Esophagus (tissue), 2 donors: Measurements from ENCODE around the gene MMAA. TPM values are rescaled to one million over a fixed set of nuclear protein-coding genes. Genes with fewer than 3 reads are reported as not detected.
"Not testable (repeated sequence)": the region's sequence is repeated elsewhere in the genome, so short reads cannot be mapped to it uniquely, and the experiment has no call there.

Experiments
- H3K27ac ChIP-seq, 2 donors: one replicate each; pipeline ENCODE4 v1.5.1; 2013; ENCODE audit warnings: low read depth in 2 of 2, mild to moderate bottlenecking in 2 of 2, inconsistent platforms in 1 of 2, low read length in 1 of 2, moderate library complexity in 1 of 2
- H3K27me3 ChIP-seq, 2 donors: one replicate each; pipeline ENCODE4 v1.6.1; 2013; ENCODE audit warnings: low read length in 2 of 2, control low read depth in 1 of 2, mild to moderate bottlenecking in 1 of 2; ENCODE audit not compliant: insufficient read depth in 2 of 2, control insufficient read depth in 1 of 2
- H3K36me3 ChIP-seq, 2 donors: one replicate each; pipeline ENCODE4 v1.6.1; 2013; ENCODE audit warnings: low read length in 1 of 2; ENCODE audit not compliant: control insufficient read depth in 2 of 2, insufficient read depth in 2 of 2
- H3K4me1 ChIP-seq, 2 donors: one replicate each; pipeline ENCODE4 v1.6.1; 2013; ENCODE audit warnings: low read length in 1 of 2; ENCODE audit not compliant: control insufficient read depth in 2 of 2, insufficient read depth in 2 of 2
- H3K4me3 ChIP-seq, 2 donors: one replicate each; pipeline ENCODE4 v1.5.1; 2013; ENCODE audit warnings: low read length in 2 of 2, mild to moderate bottlenecking in 2 of 2, low read depth in 1 of 2, moderate library complexity in 1 of 2
- H3K9me3 ChIP-seq, 2 donors: one replicate each; pipeline ENCODE4 v1.6.1; 2013; ENCODE audit warnings: mild to moderate bottlenecking in 2 of 2, low read depth in 1 of 2, low read length in 1 of 2, moderate library complexity in 1 of 2; ENCODE audit not compliant: control insufficient read depth in 2 of 2, insufficient read depth in 1 of 2
- WGBS, 2 donors: extraction: QIAGEN DNeasy Blood & Tissue Kit; methylation state at CpG; one replicate each; pipeline ENCODE4 v1.1.7; 2013; 5-methylcytosine and 5-hydroxymethylcytosine counted together
- polyA plus RNA-seq, 2 donors: library from polyadenylated mRNA; stranded (reverse); fragments of 200-250 nt; gene quantifications; one replicate each; pipeline ENCODE4 v1.2.3, GENCODE V29; 2013
- donor health status: healthy with polysubstance abuse.
- donor health status: Bipolar disorder and iron deficiency.

MMAA gene
- polyA plus RNA-seq, 2 donors, result 4.5 to 8.3 TPM

- Histone ChIP-seq H3K4me1 (no peaks in the 10 kb centered on the region), H3K27ac (no peak overlapping the region), H3K9me3 (no peaks in the 10 kb centered on the region), H3K4me3 (no peak overlapping the region), H3K27me3 (no peaks in the 10 kb centered on the region), H3K36me3 (no peaks in the 10 kb centered on the region)
- WGBS, 2 donors, result 51 to 58% methylated on average over 4 of the region's 4 CpGs
Measured at GRCh38 chr4:145609481-145610427, 9.4 kb upstream of the MMAA start.

GRCh38 chr4:145613566-145614232 lies 5.5 kb upstream of the MMAA start:
- no peak overlapping the region for H3K27ac ChIP-seq
- no peak overlapping the region for H3K4me3 ChIP-seq
- 69 to 72% methylated on average over 5 of the region's 5 CpGs for WGBS, 2 donors
- no peaks in the 10 kb centered on the region for H3K27me3 ChIP-seq
- no peaks in the 10 kb centered on the region for H3K4me1 ChIP-seq
- no peaks in the 10 kb centered on the region for H3K9me3 ChIP-seq
- H3K36me3 ChIP-seq, result no peaks in the 10 kb centered on the region

- Histone ChIP-seq H3K36me3 (no peaks in the 10 kb centered on the region), H3K4me1 (no peaks in the 10 kb centered on the region), H3K27ac (no peak overlapping the region), H3K4me3 (no peak overlapping the region), H3K27me3 (no peaks in the 10 kb centered on the region), H3K9me3 (no peaks in the 10 kb centered on the region)
- WGBS, 2 donors, result 83 to 88% methylated on average over 2 of the region's 2 CpGs
Measured at GRCh38 chr4:145614233-145614610, 5.0 kb upstream of the MMAA start.

- H3K4me3 ChIP-seq, result peak overlapping the region; percentile 82 to 96
- no peaks in the 10 kb centered on the region for H3K27me3 ChIP-seq
- peak overlapping the region; percentile 97 for H3K27ac ChIP-seq
- 3% methylated on average over 19 of the region's 19 CpGs for WGBS, 2 donors
- H3K9me3 ChIP-seq, result no peaks in the 10 kb centered on the region
- H3K36me3 ChIP-seq, result no peaks in the 10 kb centered on the region
- H3K4me1 ChIP-seq, result no peaks in the 10 kb centered on the region
Measured at GRCh38 chr4:145618210-145618931, 814 bp upstream of the MMAA start.

- H3K4me1 ChIP-seq, result no peaks in the 10 kb centered on the region
- no peaks in the 10 kb centered on the region for H3K27me3 ChIP-seq
- WGBS, 2 donors, result 0% methylated on average over 9 of the region's 9 CpGs
- H3K4me3 ChIP-seq, result peak overlapping the region; percentile 82 to 96
- peak overlapping the region; percentile 97 for H3K27ac ChIP-seq
- H3K9me3 ChIP-seq, result no peaks in the 10 kb centered on the region
- H3K36me3 ChIP-seq, result no peaks in the 10 kb centered on the region
Measured at GRCh38 chr4:145619639-145619996, 433 bp downstream of the MMAA start.

- WGBS, 2 donors, result 94 to 95% methylated on average over 1 of the region's 1 CpG
Measured at GRCh38 chr4:145622067-145622466, 2.9 kb downstream of the MMAA start.

GRCh38 chr4:145623831-145624230 lies 4.6 kb downstream of the MMAA start:
- no peak overlapping the region for H3K4me3 ChIP-seq
- H3K4me1 ChIP-seq, result peaks cover 0 to 3% of the 10 kb centered on the region in 2 donors
- no peaks in the 10 kb centered on the region for H3K27me3 ChIP-seq
- H3K36me3 ChIP-seq, result no peaks in the 10 kb centered on the region
- no peaks in the 10 kb centered on the region for H3K9me3 ChIP-seq
- 69 to 81% methylated on average over 1 of the region's 1 CpG for WGBS, 2 donors
- H3K27ac ChIP-seq, result no peak overlapping the region

More at GRCh38 chr4:145622067-145622466, 2.9 kb downstream of the MMAA start:
- not testable (repeated sequence) for H3K9me3 ChIP-seq, H3K27me3 ChIP-seq, H3K4me1 ChIP-seq, H3K4me3 ChIP-seq, H3K36me3 ChIP-seq, H3K27ac ChIP-seq

GRCh38 chr4:145625677-145626622 lies 6.8 kb downstream of the MMAA start:
- Histone ChIP-seq H3K27me3 (no peaks in the 10 kb centered on the region), H3K27ac (no peak overlapping the region), H3K36me3 (no peaks in the 10 kb centered on the region), H3K9me3 (no peaks in the 10 kb centered on the region), H3K4me1 (peaks cover 0 to 3% of the 10 kb centered on the region in 2 donors), H3K4me3 (no peak overlapping the region)
- WGBS, 2 donors, result 78 to 89% methylated on average over 10 of the region's 10 CpGs

GRCh38 chr4:145626623-145626982 lies 7.4 kb downstream of the MMAA start:
- Histone ChIP-seq H3K27ac (no peak overlapping the region), H3K36me3 (no peaks in the 10 kb centered on the region), H3K9me3 (no peaks in the 10 kb centered on the region), H3K4me1 (peaks cover 0 to 3% of the 10 kb centered on the region in 2 donors), H3K4me3 (no peak overlapping the region), H3K27me3 (no peaks in the 10 kb centered on the region)
- 67 to 69% methylated on average over 2 of the region's 2 CpGs for whole genome bisulfite sequencing, 2 donors
